Measurements from ENCODE around the gene HOXB5. TPM values are rescaled to one million over a fixed set of nuclear protein-coding genes. Genes with fewer than 3 reads are reported as not detected.
A peak's percentile ranks its signal among the peaks of the same experiment; 100 is the strongest.

The HOXB5 gene
- total and polyA plus RNA-seq, 4 donors: 1.4 to 5.9 (median 3.6) TPM; not detected in 1

- 3% methylated on average over 63 to 67 of the region's 67 CpGs for WGBS, 2 donors
- peak in 1 of 2 donors; percentile 81 for DNase-seq
- H3K4me1 ChIP-seq (ENCODE audit: control insufficient read depth in 1 of 2, insufficient read depth in 2 of 2, low read length in 2 of 2): no peaks in the 10 kb centered on the region
- no peaks in the 10 kb centered on the region for H3K9me3 ChIP-seq (ENCODE audit: control insufficient read depth, low read length)
- peak; percentile 27 for ATAC-seq (ENCODE audit: low FRiP score)
- peak overlapping the region; percentile 3 to 12 for H3K4me3 ChIP-seq (ENCODE audit: low read length in 2 of 2)
- no peaks in the 10 kb centered on the region for H3K27me3 ChIP-seq (ENCODE audit: control insufficient read depth in 1 of 2, insufficient read depth in 2 of 2, low read length in 1 of 2)
- intact Hi-C loops (cut with DNase I): no loop called here
- no peaks in the 10 kb centered on the region for H3K36me3 ChIP-seq (ENCODE audit: control insufficient read depth in 1 of 2, insufficient read depth in 2 of 2, low read length in 1 of 2)
- H3K27ac ChIP-seq (ENCODE audit: low read depth in 1 of 2, low read length in 2 of 2): no peak overlapping the region
These were observed 19.5 kb upstream of the HOXB5 start for GRCh38 chr17:48612854-48613691.

- Histone ChIP-seq H3K27ac (ENCODE audit: low read depth in 1 of 2, low read length in 2 of 2) (no peak overlapping the region), H3K27me3 (ENCODE audit: control insufficient read depth in 1 of 2, insufficient read depth in 2 of 2, low read length in 1 of 2) (no peaks in the 10 kb centered on the region), H3K4me1 (ENCODE audit: control insufficient read depth in 1 of 2, insufficient read depth in 2 of 2, low read length in 2 of 2) (no peaks in the 10 kb centered on the region), H3K9me3 (ENCODE audit: control insufficient read depth, low read length) (no peaks in the 10 kb centered on the region), H3K4me3 (ENCODE audit: low read length in 2 of 2) (no peak overlapping the region), H3K36me3 (ENCODE audit: control insufficient read depth in 1 of 2, insufficient read depth in 2 of 2, low read length in 1 of 2) (no peaks in the 10 kb centered on the region)
- DNase-seq (no peak), ATAC-seq (ENCODE audit: low FRiP score) (no peak)
- intact Hi-C loops (cut with DNase I): no loop called here
- 23 to 32% methylated on average over 15 of the region's 15 CpGs for WGBS, 2 donors
These were observed 18.9 kb upstream of the HOXB5 start for GRCh38 chr17:48612456-48612853.

- H3K27me3 ChIP-seq (ENCODE audit: control insufficient read depth in 1 of 2, insufficient read depth in 2 of 2, low read length in 1 of 2): no peaks in the 10 kb centered on the region
- WGBS, 2 donors: 19 to 26% methylated on average over 36 of the region's 36 CpGs
- intact Hi-C loops (cut with DNase I): no loop called here
These were observed 18.3 kb upstream of the HOXB5 start for GRCh38 chr17:48611681-48612455.

GRCh38 chr17:48611213-48611612 is 17.6 kb upstream of the HOXB5 start:
- H3K27ac ChIP-seq (ENCODE audit: low read depth in 1 of 2, low read length in 2 of 2): no peak overlapping the region
- no peaks in the 10 kb centered on the region for H3K36me3 ChIP-seq (ENCODE audit: control insufficient read depth in 1 of 2, insufficient read depth in 2 of 2, low read length in 1 of 2)
- DNase-seq (peak in 1 of 2 donors; percentile 78), ATAC-seq (ENCODE audit: low FRiP score) (peak; percentile 23)
- intact Hi-C loops (cut with DNase I): no loop called here
- no peaks in the 10 kb centered on the region for H3K4me1 ChIP-seq (ENCODE audit: control insufficient read depth in 1 of 2, insufficient read depth in 2 of 2, low read length in 2 of 2)
- peak overlapping the region; percentile 54 to 70 for H3K4me3 ChIP-seq (ENCODE audit: low read length in 2 of 2)
- no peaks in the 10 kb centered on the region for H3K27me3 ChIP-seq (ENCODE audit: control insufficient read depth in 1 of 2, insufficient read depth in 2 of 2, low read length in 1 of 2)
- H3K9me3 ChIP-seq (ENCODE audit: control insufficient read depth, low read length): no peaks in the 10 kb centered on the region
- 0 to 5% methylated on average over 22 of the region's 22 CpGs for WGBS, 2 donors

More at GRCh38 chr17:48611681-48612455, 18.3 kb upstream of the HOXB5 start:
- DNase-seq: no peak
- peak; percentile 53 for ATAC-seq (ENCODE audit: low FRiP score)
- Histone ChIP-seq H3K4me1 (ENCODE audit: control insufficient read depth in 1 of 2, insufficient read depth in 2 of 2, low read length in 2 of 2) (no peaks in the 10 kb centered on the region), H3K27ac (ENCODE audit: low read depth in 1 of 2, low read length in 2 of 2) (no peak overlapping the region), H3K9me3 (ENCODE audit: control insufficient read depth, low read length) (no peaks in the 10 kb centered on the region), H3K4me3 (ENCODE audit: low read length in 2 of 2) (no peak overlapping the region), H3K36me3 (ENCODE audit: control insufficient read depth in 1 of 2, insufficient read depth in 2 of 2, low read length in 1 of 2) (no peaks in the 10 kb centered on the region)

GRCh38 chr17:48610282-48611211 is 17.0 kb upstream of the HOXB5 start, which contains the start of gene HOXB7:
TSS of gene HOXB7 (minus strand) at chr17:48611017. CDS start at chr17:48610918, 99 bp downstream.
- peak within 1 kb of the TSS; percentile 11 to 30 for H3K27ac ChIP-seq (ENCODE audit: low read depth in 1 of 2, low read length in 2 of 2)
- intact Hi-C loops (cut with DNase I): no loop called here

GRCh38 chr17:48609759-48610281 is 16.2 kb upstream of the HOXB5 start:
- intact Hi-C loops (cut with DNase I): no loop called here

More at GRCh38 chr17:48610282-48611211, 17.0 kb upstream of the HOXB5 start, which contains the start of gene HOXB7:
- Histone ChIP-seq H3K36me3 (ENCODE audit: control insufficient read depth in 1 of 2, insufficient read depth in 2 of 2, low read length in 1 of 2) (no peaks in the 10 kb centered on the region), H3K9me3 (ENCODE audit: control insufficient read depth, low read length) (no peaks in the 10 kb centered on the region), H3K4me1 (ENCODE audit: control insufficient read depth in 1 of 2, insufficient read depth in 2 of 2, low read length in 2 of 2) (no peaks in the 10 kb centered on the region), H3K4me3 (ENCODE audit: low read length in 2 of 2) (peak within 1 kb of the TSS; percentile 54 to 70), H3K27me3 (ENCODE audit: control insufficient read depth in 1 of 2, insufficient read depth in 2 of 2, low read length in 1 of 2) (no peaks in the 10 kb centered on the region)
- whole genome bisulfite sequencing, 2 donors: 0 to 1% methylated on average over 73 to 79 of the region's 79 CpGs
- ATAC-seq (ENCODE audit: low FRiP score) (peak; percentile 79), DNase-seq (peak; percentile 92 to 94)

GRCh38 chr17:48609033-48609432 is 15.5 kb upstream of the HOXB5 start:
- Histone ChIP-seq H3K9me3 (ENCODE audit: control insufficient read depth, low read length) (no peaks in the 10 kb centered on the region), H3K27ac (ENCODE audit: low read depth in 1 of 2, low read length in 2 of 2) (no peak overlapping the region), H3K27me3 (ENCODE audit: control insufficient read depth in 1 of 2, insufficient read depth in 2 of 2, low read length in 1 of 2) (no peaks in the 10 kb centered on the region), H3K36me3 (ENCODE audit: control insufficient read depth in 1 of 2, insufficient read depth in 2 of 2, low read length in 1 of 2) (no peaks in the 10 kb centered on the region), H3K4me1 (ENCODE audit: control insufficient read depth in 1 of 2, insufficient read depth in 2 of 2, low read length in 2 of 2) (no peaks in the 10 kb centered on the region), H3K4me3 (ENCODE audit: low read length in 2 of 2) (no peak overlapping the region)
- ATAC-seq (ENCODE audit: low FRiP score): no peak
- intact Hi-C loops (cut with DNase I): no loop called here
- DNase-seq: no peak

More at GRCh38 chr17:48609759-48610281, 16.2 kb upstream of the HOXB5 start:
- ATAC-seq (ENCODE audit: low FRiP score) (no peak), DNase-seq (no peak)
- H3K4me1 ChIP-seq (ENCODE audit: control insufficient read depth in 1 of 2, insufficient read depth in 2 of 2, low read length in 2 of 2): no peaks in the 10 kb centered on the region
- 9 to 14% methylated on average over 14 to 15 of the region's 15 CpGs for WGBS, 2 donors
- H3K36me3 ChIP-seq (ENCODE audit: control insufficient read depth in 1 of 2, insufficient read depth in 2 of 2, low read length in 1 of 2): no peaks in the 10 kb centered on the region
- H3K9me3 ChIP-seq (ENCODE audit: control insufficient read depth, low read length): no peaks in the 10 kb centered on the region
- H3K4me3 ChIP-seq (ENCODE audit: low read length in 2 of 2): peak overlapping the region; percentile 54 to 70
- H3K27me3 ChIP-seq (ENCODE audit: control insufficient read depth in 1 of 2, insufficient read depth in 2 of 2, low read length in 1 of 2): no peaks in the 10 kb centered on the region
- H3K27ac ChIP-seq (ENCODE audit: low read depth in 1 of 2, low read length in 2 of 2): no peak overlapping the region

GRCh38 chr17:48608494-48608834 is 14.9 kb upstream of the HOXB5 start:
- Histone ChIP-seq H3K4me1 (ENCODE audit: control insufficient read depth in 1 of 2, insufficient read depth in 2 of 2, low read length in 2 of 2) (no peaks in the 10 kb centered on the region), H3K27me3 (ENCODE audit: control insufficient read depth in 1 of 2, insufficient read depth in 2 of 2, low read length in 1 of 2) (no peaks in the 10 kb centered on the region), H3K4me3 (ENCODE audit: low read length in 2 of 2) (no peak overlapping the region), H3K27ac (ENCODE audit: low read depth in 1 of 2, low read length in 2 of 2) (no peak overlapping the region), H3K36me3 (ENCODE audit: control insufficient read depth in 1 of 2, insufficient read depth in 2 of 2, low read length in 1 of 2) (no peaks in the 10 kb centered on the region), H3K9me3 (ENCODE audit: control insufficient read depth, low read length) (no peaks in the 10 kb centered on the region)
- no peak for DNase-seq
- intact Hi-C loops (cut with DNase I): no loop called here
- 100% methylated on average over 1 of the region's 1 CpG for WGBS, 2 donors
- no peak for ATAC-seq (ENCODE audit: low FRiP score)

Measured in aorta (tissue), 5 donors.